ENCODE results near the gene IL20.

DNA sequence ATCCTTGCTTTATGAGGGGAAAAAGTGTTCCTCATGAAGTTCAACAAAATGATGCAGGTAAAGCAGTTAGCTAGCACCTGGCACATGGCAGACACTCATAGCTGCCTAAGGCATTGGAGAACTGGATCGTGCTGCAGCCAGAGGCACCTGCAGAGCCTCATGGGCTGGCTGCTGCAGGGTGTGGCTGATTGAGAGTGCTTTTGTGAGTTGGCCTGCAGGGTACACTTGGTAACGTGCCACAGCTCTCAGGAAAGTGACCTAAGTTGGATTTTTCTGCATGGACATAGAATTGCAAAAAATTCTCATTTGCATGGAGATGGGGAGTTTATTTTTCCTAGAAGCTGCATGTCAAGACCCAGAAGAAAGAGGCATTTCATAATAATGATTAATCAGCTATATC is 31.6 kb upstream of the IL20 start:
- no peak for TF ChIP-seq POLR2A (IDR thresholded peaks at IDR 0.05; ENCODE audit: low read depth, low read length)
- TF ChIP-seq TAF1 (IDR thresholded peaks at IDR 0.05; ENCODE audit: borderline replicate concordance, low read depth, low read length): no peak
- no peak for TF ChIP-seq POLR2AphosphoS5 (IDR thresholded peaks at IDR 0.05; ENCODE audit: low read depth, low read length)
